HG03025 (cell line): Measurements from ENCODE around the gene CDC42BPG.

Experiments
- ATAC-seq: cut with Tn5 transposase; IDR thresholded peaks from one replicate; pipeline ENCODE4 v1.9.1; 2021; ENCODE audit warnings: mild to moderate bottlenecking, moderate library complexity; ENCODE audit not compliant: unreplicated experiment, low FRiP score

The CDC42BPG gene

GRCh38 chr11:64810271-64810890 lies 34.1 kb downstream of the CDC42BPG start, which contains the start of gene MEN1:
MEN1 (minus strand) TSS chr11:64810551; CDS start chr11:64810109, 442 bp downstream.
- ATAC-seq = peak; percentile 63

- ATAC-seq = no peak
Observed at GRCh38 chr11:64809781-64810241, 34.6 kb downstream of the CDC42BPG start.

GRCh38 chr11:64805481-64805880 lies 39.0 kb downstream of the CDC42BPG start:
- ATAC-seq = no peak

GRCh38 chr11:64804346-64805210 lies 39.9 kb downstream of the CDC42BPG start:
- ATAC-seq = no peak

GRCh38 chr11:64803846-64804345 lies 40.6 kb downstream of the CDC42BPG start:
- ATAC-seq = no peak

- no peak for ATAC-seq
Observed at GRCh38 chr11:64803158-64803845, 41.2 kb downstream of the CDC42BPG start, which contains the start of gene MAP4K2. MAP4K2 (minus strand) TSS chr11:64803214; CDS start chr11:64803149, 65 bp downstream.

- no peak for ATAC-seq
Observed at GRCh38 chr11:64802370-64803157, 41.9 kb downstream of the CDC42BPG start.

- ATAC-seq = no peak
Observed at GRCh38 chr11:64801561-64802369, 42.7 kb downstream of the CDC42BPG start.

- no peak for ATAC-seq
Observed at GRCh38 chr11:64801158-64801464, 43.3 kb downstream of the CDC42BPG start.

GRCh38 chr11:64800303-64801157 lies 43.9 kb downstream of the CDC42BPG start:
- ATAC-seq = no peak

- ATAC-seq = no peak
Observed at GRCh38 chr11:64799623-64800302, 44.7 kb downstream of the CDC42BPG start.

GRCh38 chr11:64799256-64799622 lies 45.2 kb downstream of the CDC42BPG start:
- no peak for ATAC-seq

GRCh38 chr11:64796757-64797541 lies 47.5 kb downstream of the CDC42BPG start:
- no peak for ATAC-seq

GRCh38 chr11:64796047-64796756 lies 48.3 kb downstream of the CDC42BPG start:
- ATAC-seq = no peak

GRCh38 chr11:64794526-64794925 lies 49.9 kb downstream of the CDC42BPG start:
- ATAC-seq = no peak
